Iris pigment epithelial cell (primary cell): ENCODE measurements around the gene PGBD5.
"Not testable (repeated sequence)": the region's sequence is repeated elsewhere in the genome, so short reads cannot be mapped to it uniquely, and the experiment has no call there.

Experiments used
- DNase-seq: peaks from one replicate; pipeline ENCODE4 v3.0.0-alpha.2; 2011; ENCODE audit warnings: low read depth

PGBD5 gene

DNA sequence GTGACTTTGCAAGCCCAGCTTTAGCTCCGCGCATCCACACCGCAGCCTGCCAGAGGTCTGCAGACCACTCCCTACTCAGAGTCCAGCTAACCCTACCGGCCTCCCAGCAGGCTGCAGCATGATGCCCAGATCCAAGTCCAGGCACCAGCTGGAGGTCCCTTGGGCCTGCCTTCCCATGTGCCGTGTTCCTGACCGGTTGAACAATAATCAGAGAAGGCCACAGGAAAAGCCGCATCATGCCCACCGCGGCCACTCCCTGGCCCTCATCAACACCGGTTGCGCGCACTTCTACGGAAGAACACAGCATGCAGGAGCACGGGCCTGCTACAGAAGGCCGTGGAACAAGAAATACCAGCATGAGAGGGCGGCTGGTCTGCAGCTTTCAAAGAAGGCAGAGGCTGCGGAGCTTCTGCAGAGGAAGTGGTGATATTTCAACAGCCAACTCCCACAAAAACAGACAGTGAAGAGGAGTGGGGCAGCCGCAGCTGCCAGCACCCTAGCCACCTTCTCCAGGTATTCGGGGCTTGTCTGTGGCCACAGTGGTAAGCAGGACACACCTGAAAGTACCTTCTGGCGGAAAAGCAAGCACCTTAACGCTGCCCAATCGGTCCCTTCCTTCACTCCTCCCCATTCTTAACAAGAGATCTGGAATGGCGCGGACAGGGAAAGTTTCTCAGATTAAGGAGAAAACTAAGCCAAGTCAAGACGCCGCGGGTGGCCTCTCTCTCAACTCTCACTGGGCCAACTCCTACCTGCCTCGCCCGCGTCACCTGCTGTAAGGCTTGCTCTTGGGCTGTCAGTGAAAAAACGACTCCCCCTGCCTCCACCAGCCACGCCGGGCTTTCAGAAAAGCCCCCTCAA, 1.5 kb downstream of the PGBD5 start:
- DNase-seq: no peak

DNA sequence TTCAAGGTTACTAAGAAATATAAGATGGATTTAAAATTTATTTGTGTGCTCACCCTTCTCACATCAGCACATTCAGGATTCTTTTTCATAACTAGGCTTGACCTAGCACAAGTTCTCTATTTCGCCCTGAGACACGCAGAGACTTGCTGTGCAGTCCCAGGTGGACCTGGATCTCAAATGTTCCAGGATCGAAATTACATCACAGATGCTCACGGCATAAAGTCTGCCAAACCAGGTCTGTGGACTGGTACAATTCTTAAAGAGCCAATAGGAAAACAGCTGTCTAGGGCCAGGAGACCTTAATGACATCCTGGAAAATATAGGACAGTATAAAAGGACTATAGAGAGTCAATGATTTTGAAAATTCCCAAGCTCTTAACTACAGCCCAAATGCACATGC, 2.2 kb downstream of the PGBD5 start:
- DNase-seq: no peak

DNA sequence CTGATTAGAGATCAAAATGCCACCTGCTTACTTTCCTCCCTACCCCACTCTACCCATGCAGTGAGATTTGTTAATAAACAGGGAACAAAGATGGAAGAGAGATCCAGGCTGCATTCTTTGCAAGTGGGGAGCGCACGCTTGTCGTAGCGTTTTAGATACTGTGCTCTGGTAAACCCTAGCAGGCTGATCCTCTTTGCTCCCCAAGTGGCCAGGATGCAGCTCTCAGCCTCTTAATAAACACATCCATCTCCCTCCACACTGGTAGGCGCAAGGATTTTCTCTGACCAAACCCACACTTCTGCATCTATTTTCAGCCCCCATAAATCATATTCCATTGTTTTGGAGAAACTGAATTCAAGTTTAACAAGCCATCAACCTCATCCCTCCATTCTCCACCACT, 2.9 kb downstream of the PGBD5 start:
- DNase-seq: no peak

DNA sequence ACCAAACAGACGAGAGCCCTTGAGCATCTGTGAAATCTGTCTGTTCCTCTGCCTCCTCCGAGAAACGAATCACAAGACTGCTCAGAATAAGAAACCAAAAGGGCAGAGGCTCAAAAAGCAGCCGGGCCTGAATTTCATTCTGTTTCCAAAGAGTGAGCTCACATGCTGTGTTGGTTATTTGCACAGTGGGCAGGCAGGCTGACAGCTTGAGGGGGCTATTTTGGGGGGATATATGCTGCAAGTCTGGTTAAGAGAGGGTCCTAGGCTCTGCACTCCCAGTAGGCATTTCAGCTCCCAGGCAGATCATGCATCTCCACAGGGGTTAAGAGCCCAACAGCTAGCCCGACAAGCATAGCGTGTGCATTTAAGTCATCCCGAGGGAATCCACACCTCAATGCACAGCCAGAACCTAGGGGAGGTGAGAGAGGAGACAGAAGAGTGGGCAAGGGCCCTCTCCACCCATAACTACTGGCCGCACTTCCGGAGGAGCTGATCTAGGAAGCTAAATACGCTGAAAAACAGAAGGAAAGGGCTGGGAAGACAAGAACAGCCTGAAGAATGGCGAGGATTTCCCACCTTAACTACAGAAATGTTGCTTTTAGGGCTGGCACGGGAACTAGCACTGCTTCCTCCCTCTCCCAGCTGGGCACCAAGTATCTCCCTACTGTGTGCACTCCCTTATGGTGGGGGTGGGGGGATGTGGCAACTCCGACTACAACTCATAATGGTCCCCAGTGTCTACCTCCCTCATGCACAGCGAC, 3.7 kb downstream of the PGBD5 start:
- no peak for DNase-seq

DNA sequence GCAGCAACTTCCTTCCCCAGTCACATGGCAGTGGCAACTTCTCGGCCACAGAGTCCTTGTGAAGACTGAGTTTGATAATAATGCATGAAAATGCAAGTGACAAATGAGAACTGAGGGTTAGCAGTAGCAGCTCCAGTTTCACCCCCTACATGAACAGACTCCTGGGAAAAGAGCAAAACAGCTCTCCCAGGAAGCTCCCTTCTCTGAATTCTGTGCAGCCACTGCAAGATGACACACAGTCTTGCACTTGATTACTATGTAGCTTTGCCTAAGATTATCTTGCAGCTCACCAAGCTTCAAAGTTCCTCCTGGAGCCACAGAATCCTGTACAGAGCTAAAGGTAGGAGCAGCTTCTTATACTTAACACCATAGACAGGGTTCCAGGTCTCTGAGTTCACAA, 4.7 kb downstream of the PGBD5 start:
- DNase-seq: no peak

DNA sequence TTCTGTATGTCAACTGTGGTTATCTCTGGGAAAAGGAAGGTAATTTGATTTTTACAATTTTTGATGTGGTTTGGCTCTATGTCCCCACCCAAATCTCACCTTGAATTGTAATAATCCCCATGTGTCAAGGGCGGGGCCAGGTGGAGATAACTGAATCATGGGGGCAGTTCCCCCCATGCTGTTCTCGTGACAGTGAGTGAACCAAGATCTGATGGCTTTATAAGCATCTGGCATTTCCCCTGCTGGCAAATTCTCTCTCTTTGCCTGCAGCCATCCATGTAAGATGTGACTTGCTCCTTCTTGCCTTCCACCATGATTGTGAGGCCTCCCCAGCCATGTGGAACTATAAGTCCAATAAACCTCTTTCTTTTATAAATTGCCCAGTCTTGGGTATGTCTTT, 5.8 kb downstream of the PGBD5 start:
- DNase-seq: not testable (repeated sequence)

DNA sequence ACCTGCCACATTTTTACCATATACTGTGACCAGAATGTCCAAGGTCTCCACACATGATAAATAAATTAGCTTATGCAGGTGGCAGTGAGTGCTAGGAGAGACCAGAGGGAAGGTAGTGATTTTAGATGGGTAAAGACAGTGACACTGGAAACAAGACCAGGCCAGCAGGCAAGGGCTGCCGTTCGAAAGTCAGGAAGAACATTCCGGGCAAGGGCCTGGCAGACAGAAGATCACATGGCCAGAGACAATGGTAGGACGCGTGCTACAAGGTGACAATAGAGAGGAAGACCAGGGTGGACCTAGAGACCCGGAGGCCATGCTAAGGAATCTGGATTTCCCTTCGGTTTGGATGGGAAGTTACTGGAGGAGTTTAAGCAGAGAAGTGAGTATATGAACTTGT, 9.7 kb downstream of the PGBD5 start:
- no peak for DNase-seq

DNA sequence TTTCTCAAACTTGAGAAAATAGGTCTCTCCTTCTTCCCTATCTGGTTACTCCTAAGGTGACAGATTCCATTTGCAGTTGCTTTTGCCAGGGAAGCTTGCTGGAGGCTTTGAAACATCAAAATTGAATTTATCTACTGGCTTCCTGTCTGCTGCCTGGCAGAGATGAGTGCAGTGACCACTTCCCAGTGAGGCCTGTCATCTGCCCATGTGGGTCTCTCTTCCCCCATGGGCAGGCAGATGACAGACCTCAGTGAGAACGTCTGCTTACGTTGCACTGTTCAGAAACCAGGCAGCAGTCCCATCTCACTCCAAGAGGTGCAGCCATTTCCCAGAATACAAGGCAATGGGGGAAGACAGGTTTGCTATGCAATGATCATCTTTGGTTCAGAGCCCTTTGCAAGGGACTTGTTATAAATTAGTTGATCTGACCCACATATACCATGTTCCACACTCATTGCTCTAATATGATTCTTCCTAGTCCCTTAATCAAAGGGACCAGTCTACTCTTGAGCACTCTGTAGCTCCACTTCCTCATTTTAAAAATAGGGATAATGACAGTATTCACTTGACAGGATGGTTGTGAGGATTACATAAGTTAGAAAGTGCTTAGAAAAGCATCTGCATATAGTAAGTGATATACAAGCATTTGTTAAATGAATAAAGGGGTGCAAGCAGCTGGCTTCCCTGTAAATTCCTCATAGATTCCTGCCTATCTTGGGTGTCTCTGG, 10.6 kb downstream of the PGBD5 start:
- DNase-seq: no peak

DNA sequence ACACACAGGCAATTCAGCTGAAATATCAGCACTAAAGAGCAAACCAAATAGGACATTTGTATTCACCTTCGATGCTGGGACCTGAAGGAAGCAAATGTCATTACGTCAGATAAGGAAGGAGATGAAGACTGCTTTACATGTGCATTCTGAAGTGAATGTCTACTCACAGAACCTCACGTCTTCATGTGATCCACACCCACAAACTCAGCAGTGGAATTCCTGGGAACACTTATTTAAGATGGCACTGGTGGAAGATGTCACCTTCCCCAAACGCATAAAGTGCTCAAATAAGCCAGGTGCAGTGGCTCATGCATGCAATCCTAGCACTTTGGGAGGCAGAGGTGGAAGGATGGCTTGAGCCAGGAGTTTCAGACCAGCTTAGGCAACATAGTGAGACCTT, 11.4 kb downstream of the PGBD5 start:
- DNase-seq: no peak

DNA sequence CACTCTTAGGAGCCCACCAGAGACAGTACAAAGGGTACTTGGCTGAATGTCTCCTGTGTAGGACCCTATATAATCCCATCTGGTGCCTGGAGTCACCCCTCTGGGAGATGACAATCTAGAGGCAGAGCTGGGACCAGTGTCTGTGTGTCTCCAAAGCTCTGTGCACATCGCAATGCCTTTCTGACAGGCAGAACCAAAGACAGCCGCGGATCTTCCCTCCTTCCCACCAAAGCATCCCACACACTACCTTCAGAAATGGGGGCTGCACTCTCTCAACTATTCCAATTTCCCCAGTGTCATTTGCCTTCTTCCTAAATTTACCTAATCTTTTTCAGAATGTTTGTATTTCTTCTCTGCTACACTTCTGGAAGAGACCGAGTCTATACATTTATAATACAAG, 12.0 kb downstream of the PGBD5 start:
- DNase-seq: no peak

DNA sequence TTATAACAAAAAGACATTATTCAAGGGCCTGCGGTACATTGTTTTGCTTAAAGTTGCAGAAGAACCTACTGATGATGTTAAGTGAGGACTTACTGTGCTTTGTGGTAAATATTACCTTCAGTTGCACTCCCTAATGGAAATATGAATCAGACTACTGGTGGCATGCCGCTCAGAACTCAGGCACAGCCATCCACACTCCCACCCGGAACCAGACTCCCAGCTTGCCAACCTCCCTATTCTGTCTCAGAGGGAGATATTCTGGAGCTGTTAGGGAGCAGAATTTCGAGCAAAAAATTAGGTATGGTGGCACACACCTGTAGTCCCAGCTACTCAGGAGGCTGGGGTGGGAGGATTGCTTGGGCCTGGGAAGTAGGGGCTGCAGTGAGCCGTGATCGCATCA, 13.1 kb downstream of the PGBD5 start:
- no peak for DNase-seq

DNA sequence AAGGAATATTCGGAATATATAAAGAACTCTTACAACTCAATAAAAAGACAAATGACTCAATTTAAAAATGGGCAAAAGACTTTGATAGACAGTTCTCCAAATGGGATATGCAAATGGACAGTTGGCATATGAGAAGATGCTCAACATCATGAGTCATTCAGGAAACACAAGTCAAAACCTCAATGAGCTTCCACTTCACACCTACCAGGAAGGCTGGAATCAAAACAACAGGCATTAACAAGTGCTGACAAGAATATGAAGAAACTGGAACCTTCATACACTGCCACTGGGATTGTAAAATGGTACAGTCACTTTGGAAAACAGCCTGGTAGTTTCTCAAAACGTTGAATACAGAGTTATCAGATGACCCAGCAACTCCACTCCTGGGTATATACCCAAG, 17.2 kb downstream of the PGBD5 start:
- no peak for DNase-seq

DNA sequence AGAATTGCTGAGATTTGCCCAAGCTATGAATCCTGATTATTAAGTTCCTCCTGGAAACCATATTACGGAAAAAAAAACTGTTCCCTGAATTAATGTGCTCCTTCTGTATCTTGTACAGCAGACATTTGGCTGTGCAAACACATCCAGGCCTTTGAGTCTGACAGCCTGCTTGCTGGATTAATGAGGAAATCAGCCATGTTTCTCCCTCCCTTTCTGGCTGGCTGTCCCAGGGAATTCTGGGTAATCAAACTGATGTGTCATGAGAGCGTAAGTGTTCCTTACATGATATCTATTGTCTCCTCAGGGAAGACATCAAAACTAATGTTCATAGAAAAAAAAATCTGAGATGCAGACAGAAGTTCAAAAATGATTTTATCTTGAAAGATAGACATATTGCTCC, 18.8 kb downstream of the PGBD5 start:
- no peak for DNase-seq

DNA sequence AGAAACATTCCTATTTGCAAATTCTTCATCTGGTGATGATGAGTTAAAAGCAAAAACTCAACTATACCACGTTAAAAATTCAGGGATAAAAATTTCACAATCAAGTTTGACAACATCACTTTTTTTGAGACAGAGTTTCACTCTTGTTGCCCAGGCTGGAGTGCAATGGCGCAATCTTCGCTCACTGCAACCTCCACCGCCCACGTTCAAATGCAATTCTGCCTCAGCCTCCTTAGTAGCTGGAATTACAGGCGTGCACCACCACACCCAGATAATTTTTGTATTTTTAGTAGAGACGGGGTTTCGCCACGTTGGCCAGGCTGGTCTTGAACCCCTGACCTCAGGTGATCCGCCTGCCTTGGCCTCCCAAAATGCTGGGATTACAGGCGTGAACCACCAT, 19.4 kb downstream of the PGBD5 start:
- not testable (repeated sequence) for DNase-seq

DNA sequence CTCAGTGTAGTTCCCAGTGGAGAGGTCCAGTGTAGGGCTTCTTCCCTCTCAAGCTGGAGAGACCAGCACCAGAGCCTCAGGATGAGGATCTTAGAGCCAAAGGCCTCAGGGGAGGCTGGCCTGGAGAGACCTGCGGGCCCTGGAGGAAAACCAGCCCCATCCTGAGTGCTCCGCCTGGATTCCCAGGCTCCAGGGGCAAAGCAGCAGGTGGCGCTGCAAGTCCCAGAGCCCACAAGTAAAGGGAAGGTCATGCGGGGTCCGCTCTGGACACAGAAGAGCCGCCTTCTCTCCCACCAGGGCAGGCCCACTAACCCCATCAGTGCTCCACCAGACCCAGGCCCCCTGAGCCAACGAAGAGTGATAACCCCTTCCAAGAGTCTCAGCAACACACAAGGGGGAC, 22.7 kb downstream of the PGBD5 start:
- DNase-seq: no peak

DNA sequence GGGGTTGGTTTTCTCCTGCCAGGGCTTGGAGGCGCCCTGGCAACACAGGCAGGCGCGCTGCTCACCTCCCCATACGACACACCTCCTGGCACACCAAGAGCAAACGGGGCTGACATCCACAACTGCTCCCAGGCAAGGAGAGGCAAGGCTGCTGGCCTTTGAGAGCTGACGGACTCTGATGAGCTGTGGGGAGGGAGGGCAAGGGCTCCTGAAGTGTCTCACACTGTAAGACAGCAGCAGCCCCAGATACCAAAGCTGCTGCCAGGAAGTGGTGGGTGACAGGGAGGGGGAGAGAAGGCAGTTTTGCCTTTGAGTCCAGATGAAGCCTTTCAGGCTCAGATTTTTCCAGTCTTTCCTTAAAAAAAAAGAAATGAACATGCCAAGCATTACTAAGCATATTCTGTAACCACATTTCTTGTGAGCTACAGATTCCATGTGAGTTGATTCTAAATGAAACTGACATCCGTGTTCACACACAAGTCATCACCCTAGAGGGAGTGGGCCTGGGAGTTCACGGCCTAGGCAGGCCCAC, 24.3 kb downstream of the PGBD5 start:
- peak; percentile 57 for DNase-seq

DNA sequence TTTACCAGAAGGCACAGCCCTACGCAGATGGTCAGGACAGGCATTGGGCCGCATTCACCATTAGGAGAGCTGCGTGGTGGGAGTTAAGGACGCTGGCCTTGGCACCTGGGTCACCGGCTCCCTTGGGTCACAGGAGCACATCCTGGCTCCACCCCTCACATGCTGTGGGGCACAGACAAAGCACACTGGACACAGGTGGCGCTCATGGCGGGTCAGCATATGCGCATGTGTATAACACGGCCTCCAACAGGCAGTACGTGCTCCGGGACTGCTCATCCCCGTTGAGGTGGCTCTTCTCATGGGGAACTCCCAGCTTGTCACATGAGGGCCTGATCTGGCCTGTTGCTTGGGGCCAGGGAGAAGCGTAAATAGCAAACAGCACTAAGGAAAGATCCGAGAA, 25.0 kb downstream of the PGBD5 start:
- DNase-seq: no peak

DNA sequence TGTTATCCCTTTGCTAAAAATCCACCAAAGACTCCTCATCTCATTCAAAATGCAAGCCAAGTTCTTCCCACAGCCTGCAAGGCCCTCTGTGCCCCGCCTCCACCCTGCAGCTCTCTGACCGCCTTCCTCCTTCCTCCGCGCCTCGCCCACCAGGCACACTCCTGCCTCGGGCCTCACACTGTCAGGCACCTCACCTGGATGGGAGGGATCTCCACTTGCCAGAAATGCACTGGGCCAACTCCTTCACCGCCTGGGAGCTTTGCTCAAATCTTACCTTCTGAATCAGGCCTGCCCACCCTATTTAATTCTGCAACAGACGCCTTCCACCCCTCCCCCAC, 26.2 kb downstream of the PGBD5 start:
- no peak for DNase-seq

DNA sequence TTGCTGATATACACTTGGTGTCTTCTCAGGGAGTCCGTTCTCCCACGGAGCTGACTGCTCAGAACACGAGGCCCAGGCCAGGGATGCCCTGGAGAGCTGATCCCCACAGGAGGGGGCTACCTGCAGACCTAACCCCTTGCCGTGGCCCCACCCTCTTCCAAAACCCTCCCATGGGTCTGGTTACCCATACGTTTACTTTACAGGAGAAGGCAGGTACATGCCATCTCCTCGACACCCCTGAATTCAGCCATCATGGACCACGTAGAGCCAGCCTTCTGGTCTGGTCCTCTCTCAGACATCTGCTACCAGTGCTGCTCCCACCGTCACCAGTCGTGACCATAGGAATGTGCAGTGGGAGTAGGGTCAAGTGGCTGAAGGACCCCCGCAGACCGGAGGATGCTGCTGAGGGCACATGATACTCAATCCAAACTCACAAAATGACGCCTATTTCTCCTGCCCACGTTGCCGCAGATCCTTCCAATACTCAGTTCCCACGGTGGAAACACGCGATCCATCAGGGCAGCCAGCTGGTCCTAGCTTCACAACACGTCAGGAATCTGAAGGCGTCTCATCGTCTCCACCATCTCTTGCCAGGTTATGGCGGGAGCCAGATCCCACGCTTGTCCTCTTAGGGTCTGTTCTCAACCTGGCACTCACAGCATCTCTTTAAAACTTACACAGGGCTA, 26.7 kb downstream of the PGBD5 start:
- DNase-seq: no peak

DNA sequence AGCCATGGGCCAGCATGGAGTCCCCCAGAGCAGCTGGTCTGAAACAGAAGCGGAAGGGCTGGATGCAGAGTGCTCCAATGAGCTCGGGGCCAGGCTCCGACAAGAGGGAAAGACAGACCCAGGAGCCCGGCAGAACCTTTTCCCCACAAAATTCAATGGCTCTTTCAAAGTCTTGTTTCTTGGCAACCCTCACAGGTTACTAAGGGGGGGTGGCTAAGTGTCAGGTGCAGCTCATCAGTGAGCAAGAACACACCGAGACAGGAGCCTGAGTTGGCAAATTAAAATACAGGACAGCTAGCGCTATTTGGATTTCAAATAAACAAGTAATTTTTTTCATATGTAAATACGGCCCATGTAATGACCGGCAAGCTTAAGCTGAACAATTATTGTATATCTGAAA, 27.3 kb downstream of the PGBD5 start:
- no peak for DNase-seq

DNA sequence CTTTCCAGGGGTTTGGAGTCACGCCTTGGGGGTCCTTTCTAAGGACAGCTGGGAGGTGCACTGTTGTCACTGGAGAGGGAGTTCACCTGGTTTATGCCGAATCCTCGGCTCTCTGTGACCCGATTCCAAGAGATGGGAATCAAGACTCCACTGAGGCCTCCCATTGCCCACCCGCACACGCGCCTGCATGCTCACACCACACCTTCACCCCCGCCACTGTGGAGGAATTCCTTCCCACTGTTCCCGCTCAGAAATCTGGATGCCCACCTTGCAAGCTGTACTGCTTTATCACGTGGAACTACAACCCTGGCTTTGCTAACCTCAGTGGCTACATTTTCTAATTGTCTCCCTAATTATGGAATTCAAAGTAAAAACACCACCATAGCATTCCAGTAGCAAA, 29.2 kb downstream of the PGBD5 start:
- no peak for DNase-seq

DNA sequence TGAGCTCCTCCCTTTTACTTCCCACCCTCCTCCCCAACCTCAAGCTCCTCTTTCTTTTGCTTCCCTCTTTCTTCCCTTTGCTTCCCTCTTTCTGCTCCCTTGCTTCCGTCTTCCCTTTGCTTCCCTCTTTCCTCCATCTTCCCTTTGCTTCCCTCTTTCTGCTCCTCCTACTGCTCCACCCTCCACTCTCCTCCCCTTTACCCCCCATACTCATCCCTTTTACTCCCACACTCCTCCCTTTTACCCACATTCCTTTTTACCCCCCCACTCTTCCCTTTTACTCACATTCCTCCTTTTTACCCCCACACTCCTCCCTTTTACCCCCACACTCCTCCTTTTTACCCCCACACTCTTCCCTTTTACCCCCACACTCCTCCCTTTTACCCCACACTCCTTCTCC, 30.2 kb downstream of the PGBD5 start:
- no peak for DNase-seq
